Erythroblast (primary cell): ENCODE results near the gene HUS1.

Source experiments
- GATA1 ChIP-seq: IDR thresholded peaks from 2 replicates; pipeline ENCODE4 v1.6.1; 2011; ENCODE audit warnings: low read depth, mild to moderate bottlenecking, control low read depth, low read length, moderate library complexity
- POLR2A ChIP-seq: IDR thresholded peaks from 2 replicates; pipeline ENCODE4 v1.6.1; 2011; ENCODE audit warnings: mild to moderate bottlenecking, low read length

DNA sequence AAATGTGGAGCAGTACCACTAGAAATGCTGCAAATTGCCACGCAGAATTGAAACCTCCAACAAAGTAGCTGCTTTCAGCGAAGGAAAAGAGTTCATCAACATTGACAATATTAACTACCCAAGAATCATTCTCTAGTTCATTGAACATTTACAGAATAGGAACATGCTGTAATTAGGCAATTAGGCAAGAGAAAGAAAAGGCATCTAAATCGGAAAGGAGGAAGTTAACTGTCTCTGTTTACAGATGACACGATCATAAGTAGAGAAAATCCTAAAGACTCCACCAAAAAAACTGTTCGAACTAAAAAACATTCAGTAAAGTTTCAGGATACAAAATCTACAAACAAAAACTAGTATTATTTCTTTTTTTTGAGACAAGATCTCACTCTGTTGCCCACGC, 22.3 kb downstream of the HUS1 start:
- TF ChIP-seq POLR2A (no peak), GATA1 (no peak)
